Psoas muscle (tissue), 8 donors: ENCODE measurements around the gene TAOK1. TPM values are rescaled to one million over a fixed set of nuclear protein-coding genes. Genes with fewer than 3 reads are reported as not detected.

Experiments
- ATAC-seq, 4 donors: fragments of 200-7000 bp; cut with Tn5 transposase; one replicate each; pipeline ENCODE4 v1.9.1; 2020; ENCODE audit warnings: moderate library complexity in 3 of 4, mild to moderate bottlenecking in 2 of 4
- DNase-seq, 2 donors: peaks; one replicate each; pipeline ENCODE4 v3.0.0-alpha.2; 2020
- H3K27ac ChIP-seq: fragments of 200-600 bp; one replicate; pipeline ENCODE4 v1.8.0; 2022
- H3K27me3 ChIP-seq, 3 donors: fragments of 200-600 bp in 1 of 3; one replicate each; pipeline versions ENCODE4 v1.6.1 to v1.8.0; 2013 to 2022; ENCODE audit warnings: low read length in 2 of 3, mild to moderate bottlenecking in 2 of 3, moderate library complexity in 1 of 3; ENCODE audit not compliant: insufficient read depth in 3 of 3
- H3K36me3 ChIP-seq, 2 donors: fragments of 200-600 bp in 1 of 2; one replicate each; pipeline versions ENCODE4 v1.6.1 to v1.8.0; 2013 to 2022; ENCODE audit warnings: low read depth in 1 of 2, mild to moderate bottlenecking in 1 of 2, moderate library complexity in 1 of 2; ENCODE audit not compliant: insufficient read depth in 1 of 2
- H3K4me1 ChIP-seq: fragments of 200-600 bp; one replicate; pipeline ENCODE4 v1.8.0; 2022
- H3K4me3 ChIP-seq: fragments of 200-600 bp; one replicate; pipeline ENCODE4 v1.8.0; 2022; ENCODE audit warnings: mild to moderate bottlenecking
- H3K9me3 ChIP-seq: fragments of 200-600 bp; one replicate; pipeline ENCODE4 v1.8.0; 2022
- WGBS, 3 donors: extraction: QIAGEN DNeasy Blood & Tissue Kit; methylation state at CpG; one replicate each; pipeline versions ENCODE4 v1.1.6 to v1.1.7; 2013; 5-methylcytosine and 5-hydroxymethylcytosine counted together
- intact Hi-C, 2 donors: fragments of 100-400 bp; cut with DNase I; formaldehyde crosslinking; loops; one replicate each; pipeline versions ENCODE4 v1.11.0 to v1.14.2; 2022
- polyA plus RNA-seq, 3 donors: library from polyadenylated mRNA; stranded (reverse); fragments of 200-250 nt; gene quantifications; one replicate each; pipeline ENCODE4 v1.2.3, GENCODE V29; 2013
- total RNA-seq, 4 donors: library from RNA; stranded (reverse); fragmentation: NEBNext Ultra II Directional in 2 of 4; extraction: Animal tissue kit (Norgen Biotek cat#: 25700) in 2 of 4; gene quantifications; one replicate each; pipeline versions ENCODE4 v1.2.1 to v1.2.4, GENCODE V29; 2021 to 2023
- TF ChIP-seq, protein P1 (sequence below): fragments of 200-600 bp; IDR thresholded peaks from one replicate; pipeline ENCODE4 v1.8.0; 2022; ENCODE audit warnings: antibody characterized with exemption
- donor health status: healthy with polysubstance abuse.
- donor health status: DM: no; HTN: no; CAD: no; lungs with moderate emphysema.
- donor health status: Bipolar disorder and iron deficiency.
- donor health status: healthy.
- donor health status: DM: yes; HTN: yes; CAD: no.
- donor health status: DM: no; HTN: no; CAD: no.
- donor health status: DM: no; HTN: no; CAD: no.
- donor health status: DM: yes; HTN: yes; CAD: no.

TAOK1 gene
- total and polyA plus RNA-seq, 7 donors: 6.3 to 49.8 (median 42.5) TPM

DNA sequence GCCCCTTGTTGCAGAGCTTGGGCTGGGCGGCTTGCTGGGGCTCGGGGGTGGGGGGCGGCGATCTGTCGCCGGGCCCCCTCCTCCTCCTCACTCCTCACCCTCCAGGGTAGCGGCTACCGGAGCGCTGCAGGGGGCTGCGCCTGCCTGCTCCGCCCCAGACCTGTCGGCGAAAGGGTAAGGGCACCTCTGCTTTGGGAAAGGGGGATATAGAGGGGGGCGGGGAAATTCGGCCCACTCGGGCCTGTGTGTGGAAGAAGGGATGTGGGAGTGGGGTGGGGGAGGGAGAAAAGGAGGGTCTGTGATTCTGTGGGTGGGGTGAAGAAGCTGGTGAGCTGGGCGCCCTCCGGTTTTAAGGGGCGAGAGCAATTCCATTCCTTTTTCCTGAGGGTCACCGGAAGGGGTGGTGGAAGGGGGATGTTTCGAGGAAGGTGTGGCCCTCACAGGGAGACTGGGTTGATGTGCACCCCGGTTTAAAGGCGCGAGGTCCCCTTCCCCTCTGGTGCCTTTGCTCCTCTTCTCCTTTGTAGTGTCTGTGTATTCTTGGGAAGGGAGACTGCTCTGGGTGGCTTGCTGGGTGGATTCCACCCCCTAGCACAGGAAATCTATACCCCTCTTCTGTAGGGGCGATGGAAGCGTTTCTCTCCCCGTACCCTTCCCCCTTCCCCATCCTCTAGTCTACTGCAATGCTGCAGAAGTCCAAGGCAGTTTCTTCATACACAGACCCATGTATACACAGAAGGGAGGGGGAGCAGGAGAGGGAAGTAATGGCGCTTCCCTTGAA, 878 bp downstream of the TAOK1 start:
- Histone ChIP-seq H3K27me3 (no peaks in the 10 kb centered on the region), H3K4me3 (peak overlapping the region; percentile 99), H3K36me3 (no peaks in the 10 kb centered on the region), H3K4me1 (peaks cover 44% of the 10 kb centered on the region), H3K27ac (peak overlapping the region; percentile 99), H3K9me3 (no peaks in the 10 kb centered on the region)
- peak in 1 of 2 donors; percentile 55 for DNase-seq
- TF ChIP-seq, protein P1, sequence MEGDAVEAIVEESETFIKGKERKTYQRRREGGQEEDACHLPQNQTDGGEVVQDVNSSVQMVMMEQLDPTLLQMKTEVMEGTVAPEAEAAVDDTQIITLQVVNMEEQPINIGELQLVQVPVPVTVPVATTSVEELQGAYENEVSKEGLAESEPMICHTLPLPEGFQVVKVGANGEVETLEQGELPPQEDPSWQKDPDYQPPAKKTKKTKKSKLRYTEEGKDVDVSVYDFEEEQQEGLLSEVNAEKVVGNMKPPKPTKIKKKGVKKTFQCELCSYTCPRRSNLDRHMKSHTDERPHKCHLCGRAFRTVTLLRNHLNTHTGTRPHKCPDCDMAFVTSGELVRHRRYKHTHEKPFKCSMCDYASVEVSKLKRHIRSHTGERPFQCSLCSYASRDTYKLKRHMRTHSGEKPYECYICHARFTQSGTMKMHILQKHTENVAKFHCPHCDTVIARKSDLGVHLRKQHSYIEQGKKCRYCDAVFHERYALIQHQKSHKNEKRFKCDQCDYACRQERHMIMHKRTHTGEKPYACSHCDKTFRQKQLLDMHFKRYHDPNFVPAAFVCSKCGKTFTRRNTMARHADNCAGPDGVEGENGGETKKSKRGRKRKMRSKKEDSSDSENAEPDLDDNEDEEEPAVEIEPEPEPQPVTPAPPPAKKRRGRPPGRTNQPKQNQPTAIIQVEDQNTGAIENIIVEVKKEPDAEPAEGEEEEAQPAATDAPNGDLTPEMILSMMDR: no peak
- peak; percentile 20 to 36 (median 28) for ATAC-seq
- intact Hi-C loops: loop anchor here in 1 of 2 donors (10.0 kb wide), 1 partner anchor 64 kb away; no protein-coding TSS in a partner anchor
- WGBS, 3 donors: 1 to 2% (median 1%) methylated on average over 18 to 28 of the region's 28 CpGs

DNA sequence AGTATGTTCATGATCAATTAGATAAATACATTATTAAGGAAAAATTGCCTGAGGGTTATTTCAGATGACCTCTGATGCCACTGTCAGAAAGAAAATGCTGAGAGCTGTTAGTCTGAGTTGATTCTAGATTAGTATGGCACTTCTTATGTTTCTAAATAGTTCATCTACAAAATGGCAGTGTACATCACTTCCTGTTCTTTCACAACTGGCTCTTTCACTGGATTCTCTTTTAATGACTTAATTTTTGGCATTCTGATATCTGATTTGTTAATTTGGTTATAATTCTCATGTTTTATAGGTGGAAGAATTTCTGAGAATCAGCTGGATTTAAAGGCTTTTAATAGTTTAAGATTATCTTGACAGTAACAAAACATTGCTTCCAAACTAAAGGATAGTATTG, 3.3 kb downstream of the TAOK1 start:
- TF ChIP-seq, protein P1: no peak
- peaks cover 41% of the 10 kb centered on the region for H3K4me1 ChIP-seq
- H3K27ac ChIP-seq: peak overlapping the region; percentile 59
- no peaks in the 10 kb centered on the region for H3K9me3 ChIP-seq
- intact Hi-C loops: loop anchor here in 1 of 2 donors (10.0 kb wide), 1 partner anchor 61 kb away; no protein-coding TSS in a partner anchor
- no peaks in the 10 kb centered on the region for H3K27me3 ChIP-seq
- peak overlapping the region; percentile 99 for H3K4me3 ChIP-seq
- peaks cover 0 to 4% of the 10 kb centered on the region in 2 donors for H3K36me3 ChIP-seq
- DNase-seq (no peak), ATAC-seq (no peak)

DNA sequence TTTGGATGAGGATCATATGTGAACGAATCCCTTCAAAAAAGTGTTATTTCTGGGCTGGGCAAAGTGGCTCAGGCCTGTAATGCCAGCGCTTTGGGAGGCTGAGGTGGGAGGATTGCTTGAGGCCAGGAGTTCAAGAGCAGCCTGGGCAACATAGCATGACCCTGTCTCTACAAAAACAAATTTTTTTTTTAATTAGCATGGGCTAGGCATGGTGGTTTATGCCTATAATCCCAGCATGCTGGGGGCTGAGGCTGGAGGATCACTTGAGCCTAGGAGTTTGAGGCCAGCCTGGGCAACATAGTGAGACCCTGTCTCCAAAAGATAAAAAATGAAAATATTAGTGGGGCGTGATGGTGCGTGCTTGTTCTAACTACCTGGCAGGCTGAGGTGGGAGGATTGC, 4.6 kb downstream of the TAOK1 start:
- TF ChIP-seq, protein P1: no peak
- WGBS, 3 donors: 88 to 93% (median 89%) methylated on average over 4 of the region's 4 CpGs
- ATAC-seq (no peak), DNase-seq (no peak)
- no peaks in the 10 kb centered on the region for H3K9me3 ChIP-seq
- H3K4me1 ChIP-seq: peaks cover 41% of the 10 kb centered on the region
- no peak overlapping the region for H3K4me3 ChIP-seq
- H3K27me3 ChIP-seq: no peaks in the 10 kb centered on the region
- no peak overlapping the region for H3K27ac ChIP-seq
- peaks cover 0 to 17% of the 10 kb centered on the region in 2 donors for H3K36me3 ChIP-seq
- intact Hi-C loops: loop anchor here in 1 of 2 donors (10.0 kb wide), 1 partner anchor 60 kb away; no protein-coding TSS in a partner anchor

DNA sequence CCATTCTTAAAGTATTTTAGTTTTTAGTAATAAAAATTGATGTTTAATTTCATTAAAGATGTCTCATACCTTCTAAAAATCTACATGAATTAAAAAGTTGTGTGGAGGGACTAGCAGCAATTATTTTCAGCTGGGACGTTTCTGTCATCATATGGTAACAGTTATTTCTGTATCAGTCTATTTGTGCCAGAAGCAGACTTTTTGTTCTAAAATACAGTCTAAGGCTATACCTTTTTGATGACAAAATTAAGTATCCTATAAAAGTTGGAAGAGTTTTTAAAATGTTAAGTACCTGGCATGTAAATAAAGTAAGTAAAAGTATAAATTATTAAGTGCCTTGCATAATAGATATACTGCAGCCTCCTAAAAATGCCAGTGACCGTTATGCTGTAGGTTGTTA, 5.9 kb downstream of the TAOK1 start:
- intact Hi-C loops: loop anchor here in 1 of 2 donors (10.0 kb wide), 1 partner anchor 59 kb away; no protein-coding TSS in a partner anchor

More for the DNA sequence above, 5.9 kb downstream of the TAOK1 start:
- H3K27ac ChIP-seq: no peak overlapping the region
- H3K27me3 ChIP-seq: no peaks in the 10 kb centered on the region
- ATAC-seq: no peak
- H3K9me3 ChIP-seq: no peaks in the 10 kb centered on the region
- TF ChIP-seq, protein P1: no peak
- 46 to 64% (median 48%) methylated on average over 2 of the region's 2 CpGs for WGBS, 3 donors
- no peak overlapping the region for H3K4me3 ChIP-seq
- H3K36me3 ChIP-seq: peaks cover 0 to 29% of the 10 kb centered on the region in 2 donors
- no peak for DNase-seq
- H3K4me1 ChIP-seq: peaks cover 41% of the 10 kb centered on the region
